IMR-90 (cell line): Measurements from ENCODE around the gene DAB1. TPM values are rescaled to one million over a fixed set of nuclear protein-coding genes. Genes with fewer than 3 reads are reported as not detected.

ENCODE experiments used
- ATAC-seq: fragments of 200-7000 bp; cut with Tn5 transposase; 2 replicates; pipeline ENCODE4 v1.9.1; 2020; ENCODE audit warnings: low read depth, mild to moderate bottlenecking, moderate library complexity
- BruUV-seq: library from RNA; stranded (reverse); fragments of 400-500 nt; replicated peaks from 2 replicates; lab custom pipeline; 2021; lab: Mats Ljungman, UMichigan
- CTCF ChIA-PET: fragments of 300-600 bp; formaldehyde crosslinking; extraction: SDS; loops from one replicate; lab custom pipeline; 2021; ENCODE audit warnings: antibody characterized with exemption; lab: Yijun Ruan, JAX
- POLR2A ChIA-PET: fragments of 300-600 bp; sonication (Branson Sonifier 250); formaldehyde crosslinking; loops from one replicate; lab custom pipeline; 2022; ENCODE audit warnings: antibody characterized with exemption; ENCODE audit not compliant: unreplicated experiment; lab: Charles Lee
- DNase-seq: peaks from one replicate; pipeline ENCODE4 v3.0.0; 2013
- H2AFZ ChIP-seq: replicated peaks from 2 replicates; pipeline ENCODE3; 2013; ENCODE audit warnings: low read length, mild to moderate bottlenecking; ENCODE audit not compliant: poor library complexity
- H2AK5ac ChIP-seq: 2 replicates; pipeline ENCODE4 v1.6.1; 2013; ENCODE audit warnings: low read depth, low read length, inconsistent platforms
- H2AK9ac ChIP-seq: replicated peaks from 2 replicates; pipeline ENCODE3; 2013; ENCODE audit warnings: mild to moderate bottlenecking, low read depth, low read length, moderate library complexity; ENCODE audit not compliant: poor library complexity
- H2BK120ac ChIP-seq: 2 replicates; pipeline ENCODE4 v1.6.1; 2013; ENCODE audit warnings: low read depth, low read length, inconsistent platforms
- H2BK15ac ChIP-seq: 3 replicates; pipeline ENCODE4 v1.6.1; 2013; ENCODE audit warnings: low read depth, low read length, inconsistent platforms
- H2BK20ac ChIP-seq: 2 replicates; pipeline ENCODE4 v1.6.1; 2013; ENCODE audit warnings: low read depth, mild to moderate bottlenecking, inconsistent platforms, low read length, moderate library complexity
- H2BK5ac ChIP-seq: 2 replicates; pipeline ENCODE4 v1.6.1; 2013; ENCODE audit warnings: mild to moderate bottlenecking, low read depth, low read length, inconsistent platforms; ENCODE audit not compliant: poor library complexity, severe bottlenecking
- H3K14ac ChIP-seq: replicated peaks from 2 replicates; pipeline ENCODE4 v1.6.1; 2013; ENCODE audit warnings: low read depth, low read length, inconsistent platforms
- H3K18ac ChIP-seq: 2 replicates; pipeline ENCODE4 v1.6.1; 2013; ENCODE audit warnings: low read depth, low read length, control low read depth
- H3K23ac ChIP-seq: 2 replicates; pipeline ENCODE4 v1.6.1; 2013; ENCODE audit warnings: low read depth, low read length, inconsistent platforms
- H3K27ac ChIP-seq: 2 replicates; pipeline ENCODE4 v1.5.1; 2013; ENCODE audit warnings: mild to moderate bottlenecking, control low read depth, low read length; ENCODE audit not compliant: insufficient read depth
- H3K27me3 ChIP-seq: 2 replicates; pipeline ENCODE4 v1.6.1; 2013; ENCODE audit warnings: low read length; ENCODE audit not compliant: control insufficient read depth, insufficient read depth
- H3K36me3 ChIP-seq: 2 replicates; pipeline ENCODE4 v1.6.1; 2013; ENCODE audit warnings: low read length, mixed read lengths; ENCODE audit not compliant: control insufficient read depth, insufficient read depth
- H3K4ac ChIP-seq: 2 replicates; pipeline ENCODE4 v1.6.1; 2013; ENCODE audit warnings: low read depth, low read length, inconsistent platforms
- H3K4me1 ChIP-seq: 2 replicates; pipeline ENCODE4 v1.6.1; 2013; ENCODE audit warnings: low read length, mixed read lengths; ENCODE audit not compliant: control insufficient read depth, insufficient read depth
- H3K4me2 ChIP-seq: 2 replicates; pipeline ENCODE4 v1.6.1; 2013; ENCODE audit warnings: low read depth, mild to moderate bottlenecking, control low read depth, low read length, moderate library complexity
- H3K4me3 ChIP-seq: 2 replicates; pipeline ENCODE4 v1.5.1; 2013; ENCODE audit warnings: low read depth, mild to moderate bottlenecking, control low read depth, low read length, moderate library complexity; ENCODE audit not compliant: insufficient read depth
- H3K56ac ChIP-seq: 2 replicates; pipeline ENCODE4 v1.6.1; 2013; ENCODE audit warnings: low read length, inconsistent platforms; ENCODE audit not compliant: insufficient read depth; ENCODE audit errors: extremely low read depth
- H3K79me1 ChIP-seq, 2 experiments: 2 replicates each; pipeline ENCODE4 v1.6.1; 2013; ENCODE audit warnings: low read length in 2 of 2, inconsistent platforms in 1 of 2, low read depth in 1 of 2
- H3K9ac ChIP-seq: 2 replicates; pipeline ENCODE4 v1.6.1; 2013; ENCODE audit warnings: low read depth, low read length, control low read depth
- H3K9me1 ChIP-seq: 2 replicates; pipeline ENCODE4 v1.6.1; 2013; ENCODE audit warnings: low read length, inconsistent platforms; ENCODE audit not compliant: insufficient read depth
- H3K9me3 ChIP-seq: 2 replicates; pipeline ENCODE4 v1.6.1; 2013; ENCODE audit warnings: low read length; ENCODE audit not compliant: control insufficient read depth, insufficient read depth
- H4K20me1 ChIP-seq: 2 replicates; pipeline ENCODE4 v1.6.1; 2013; ENCODE audit warnings: low read length, inconsistent platforms; ENCODE audit not compliant: insufficient read depth
- H4K5ac ChIP-seq: 2 replicates; pipeline ENCODE4 v1.6.1; 2013; ENCODE audit warnings: mild to moderate bottlenecking, low read depth, low read length, control low read depth
- H4K8ac ChIP-seq, 2 experiments: 2 replicates each; pipeline ENCODE4 v1.6.1; 2013; ENCODE audit warnings: low read depth in 2 of 2, low read length in 2 of 2, control low read depth in 1 of 2, inconsistent platforms in 1 of 2
- H4K91ac ChIP-seq: 2 replicates; pipeline ENCODE4 v1.6.1; 2013; ENCODE audit warnings: low read depth, low read length, inconsistent platforms; ENCODE audit not compliant: insufficient read depth
- BHLHE40 ChIP-seq: fragments of 150-350 bp; IDR thresholded peaks from 2 replicates; pipeline ENCODE4 v1.6.1; 2016; ENCODE audit warnings: mild to moderate bottlenecking, low read depth, low read length
- CEBPB ChIP-seq: IDR thresholded peaks from 2 replicates; pipeline ENCODE4 v1.6.1; 2012; ENCODE audit warnings: low read depth, low read length, improper control_type of control experiment
- CHD1 ChIP-seq: IDR thresholded peaks from 2 replicates; pipeline ENCODE4 v1.6.1; 2012; ENCODE audit warnings: low read depth, low read length, improper control_type of control experiment
- CTCF ChIP-seq: conservative IDR thresholded peaks from 2 replicates; pipeline ENCODE4 v1.5.1; 2012; ENCODE audit warnings: mild to moderate bottlenecking, low read depth, low read length, improper control_type of control experiment
- ELK1 ChIP-seq: fragments of 150-350 bp; IDR thresholded peaks from 2 replicates; pipeline ENCODE4 v1.6.1; 2016; ENCODE audit warnings: low read depth, mild to moderate bottlenecking, low read length, moderate library complexity, borderline replicate concordance
- FOS ChIP-seq: fragments of 150-350 bp; IDR thresholded peaks from 2 replicates; pipeline ENCODE4 v1.6.1; 2016; ENCODE audit warnings: low read depth, low read length
- MAFK ChIP-seq: IDR thresholded peaks from 2 replicates; pipeline ENCODE4 v1.6.1; 2012; ENCODE audit warnings: low read depth, low read length, improper control_type of control experiment
- MAZ ChIP-seq: IDR thresholded peaks from 2 replicates; pipeline ENCODE4 v1.6.1; 2012; ENCODE audit warnings: low read depth, mild to moderate bottlenecking, low read length, improper control_type of control experiment, moderate library complexity, borderline replicate concordance
- MXI1 ChIP-seq: IDR thresholded peaks from 2 replicates; pipeline ENCODE4 v1.6.1; 2012; ENCODE audit warnings: low read depth, mild to moderate bottlenecking, low read length, moderate library complexity, borderline replicate concordance
- NFE2L2 ChIP-seq: fragments of 150-350 bp; IDR thresholded peaks from 2 replicates; pipeline ENCODE4 v1.6.1; 2016; ENCODE audit warnings: low read depth, mild to moderate bottlenecking, low read length
- POLR2A ChIP-seq: IDR thresholded peaks from 2 replicates; pipeline ENCODE4 v1.6.1; 2012; ENCODE audit warnings: mild to moderate bottlenecking, low read depth, low read length
- RAD21 ChIP-seq: IDR thresholded peaks from 2 replicates; pipeline ENCODE4 v1.6.1; 2012; ENCODE audit warnings: low read length, improper control_type of control experiment
- RCOR1 ChIP-seq: IDR thresholded peaks from 2 replicates; pipeline ENCODE4 v1.6.1; 2012; ENCODE audit warnings: mild to moderate bottlenecking, low read length, improper control_type of control experiment; ENCODE audit not compliant: insufficient replicate concordance
- RFX5 ChIP-seq: IDR thresholded peaks from 2 replicates; pipeline ENCODE4 v1.8.0; 2012; ENCODE audit warnings: low read depth, mild to moderate bottlenecking, low read length, moderate library complexity
- SMC3 ChIP-seq: fragments of 150-350 bp; IDR thresholded peaks from 2 replicates; pipeline ENCODE4 v1.6.1; 2016; ENCODE audit warnings: low read depth, mild to moderate bottlenecking, antibody characterized with exemption, low read length, moderate library complexity
- USF2 ChIP-seq: fragments of 150-350 bp; IDR thresholded peaks from 2 replicates; pipeline ENCODE4 v1.6.1; 2017; ENCODE audit warnings: mild to moderate bottlenecking, antibody characterized with exemption, low read length, low read depth
- whole genome bisulfite sequencing, 2 experiments: methylation state at CpG; one replicate each; pipeline versions ENCODE4 v1.1.5 to v1.1.7; 2013; ENCODE audit warnings: missing lambda C conversion rate in 2 of 2; ENCODE audit not compliant: insufficient read length in 1 of 2; ENCODE audit errors: extremely low coverage in 2 of 2; 5-methylcytosine and 5-hydroxymethylcytosine counted together
- dilution Hi-C: fragments of 300-500 bp; cut with HindIII; formaldehyde crosslinking; loops from one replicate; pipeline ENCODE4 v1.14.3; 2018; ENCODE audit warnings: low sequenced_read_pairs; ENCODE audit not compliant: unreplicated experiment
- in situ Hi-C: fragments of 300-500 bp; cut with MboI; formaldehyde crosslinking; loops from 3 replicates; pipeline ENCODE4 v1.14.3; 2019; ENCODE audit warnings: low sequenced_read_pairs, inconsistent platforms, mixed read lengths
- intact Hi-C: fragments of 100-400 bp; cut with micrococcal nuclease; formaldehyde crosslinking; loops from 2 replicates; pipeline ENCODE4 v1.10.0; 2022
- polyA plus RNA-seq, 3 experiments: library from polyadenylated mRNA; depleted of rRNA; stranded (reverse); fragments of >200 nt; gene quantifications; 2 replicates each; pipeline ENCODE4 v1.2.3, GENCODE V29; 2012; ENCODE audit warnings: low replicate concordance in 1 of 3
- total RNA-seq: library from RNA; depleted of rRNA; stranded (reverse); fragments of >200 nt; gene quantifications from 2 replicates; pipeline ENCODE4 v1.2.3, GENCODE V29; 2012

Gene DAB1
- total and polyA plus RNA-seq, 2 of the 4 experiments (the other 2 are of a cell fraction), result 0.18 to 0.41 TPM

- Histone ChIP-seq H3K36me3 (no peaks in the 10 kb centered on the region), H3K9me1 (no peaks in the 10 kb centered on the region), H3K79me1 (no peaks in the 10 kb centered on the region), H3K56ac (no peak overlapping the region), H2BK15ac (no peak overlapping the region), H2AK5ac (no peak overlapping the region), H2AK9ac (no peak overlapping the region), H4K91ac (no peak overlapping the region), H3K4ac (no peak overlapping the region), H4K5ac (no peak overlapping the region), H3K14ac (no peak overlapping the region), H3K27me3 (no peaks in the 10 kb centered on the region), H3K9ac (no peak overlapping the region), H4K20me1 (no peaks in the 10 kb centered on the region), H3K4me1 (no peaks in the 10 kb centered on the region), H2BK20ac (no peak overlapping the region), H3K4me2 (no peak overlapping the region), H4K8ac (no peak overlapping the region), H3K18ac (no peak overlapping the region), H3K27ac (no peak overlapping the region), H3K4me3 (no peak overlapping the region), H3K9me3 (no peaks in the 10 kb centered on the region), H2AFZ (no peak overlapping the region), H2BK120ac (no peak overlapping the region), H2BK5ac (no peak overlapping the region), H3K23ac (no peak overlapping the region)
- in situ Hi-C loops, result no loop called here
- no peak for ATAC-seq
- dilution Hi-C loops, result no loop called here
- no TSS peak for BruUV-seq
- CTCF ChIA-PET, result interaction anchor here (0.5 kb wide), 1 partner anchor 804 kb away, joined by 4 read pairs; no protein-coding TSS in a partner anchor
- POLR2A ChIA-PET, result no interaction called here
- no peak for DNase-seq
- no CpG with 5 or more reads among the region's 3 CpGs for WGBS, 2 experiments
- intact Hi-C loops, result no loop called here
- no peak for TF ChIP-seq SMC3
- no peak for TF ChIP-seq RAD21
- no peak for TF ChIP-seq RCOR1
- no peak for TF ChIP-seq MAZ
- TF ChIP-seq ELK1, result no peak
- TF ChIP-seq MXI1, result no peak
- TF ChIP-seq CEBPB, result no peak
- TF ChIP-seq FOS, result no peak
- TF ChIP-seq CHD1, result no peak
- no peak for TF ChIP-seq MAFK
- no peak for TF ChIP-seq RFX5
- TF ChIP-seq NFE2L2, result no peak
- TF ChIP-seq USF2, result no peak
- TF ChIP-seq POLR2A, result no peak
- no peak for TF ChIP-seq CTCF
- TF ChIP-seq BHLHE40, result no peak
These were observed 42.9 kb downstream of the DAB1 start for GRCh38 chr1:57380923-57381322.
